OCI-LY7 (cell line): Measurements from ENCODE around the gene GRM4. TPM values are rescaled to one million over a fixed set of nuclear protein-coding genes. Genes with fewer than 3 reads are reported as not detected.

Experiments
- BruUV-seq: library from RNA; stranded (reverse); fragments of 400-500 nt; replicated peaks from 2 replicates; lab custom pipeline; 2021; lab: Mats Ljungman, UMichigan
- CTCF ChIA-PET: fragments of 300-600 bp; sonication (Branson Sonifier 250); formaldehyde crosslinking; loops from one replicate; lab custom pipeline; 2022; ENCODE audit warnings: antibody characterized with exemption; ENCODE audit not compliant: unreplicated experiment; lab: Charles Lee
- POLR2A ChIA-PET: fragments of 300-600 bp; sonication (Branson Sonifier 250); formaldehyde crosslinking; loops from one replicate; lab custom pipeline; 2022; ENCODE audit warnings: antibody characterized with exemption; lab: Charles Lee
- DNase-seq: peaks from one replicate; pipeline ENCODE4 v3.0.0-alpha.2; 2015; ENCODE audit warnings: low spot score
- H2AFZ ChIP-seq: fragments of 200-600 bp; sonication (generic), shearing (Covaris generic); 2 replicates; pipeline ENCODE4 v1.6.1; 2014; ENCODE audit warnings: mild to moderate bottlenecking, antibody characterized with exemption, low read length, moderate library complexity
- H3K27ac ChIP-seq: fragments of 200-600 bp; sonication (generic); 2 replicates; pipeline ENCODE4 v1.5.1; 2014; ENCODE audit warnings: mixed run types, low read depth, mild to moderate bottlenecking, moderate library complexity, low read length, inconsistent platforms; ENCODE audit not compliant: poor library complexity, severe bottlenecking
- H3K36me3 ChIP-seq: fragments of 200-600 bp; sonication (generic); 2 replicates; pipeline ENCODE4 v1.6.1; 2014; ENCODE audit warnings: mild to moderate bottlenecking, antibody characterized with exemption, low read length, moderate library complexity, mixed read lengths; ENCODE audit not compliant: insufficient read depth
- H3K4me1 ChIP-seq: fragments of 200-600 bp; sonication (generic); 2 replicates; pipeline ENCODE4 v1.5.1; 2014; ENCODE audit warnings: mild to moderate bottlenecking, low read length; ENCODE audit not compliant: insufficient read depth, poor library complexity, severe bottlenecking
- H3K4me2 ChIP-seq: fragments of 200-600 bp; sonication (generic); 2 replicates; pipeline ENCODE4 v1.6.1; 2014; ENCODE audit warnings: mild to moderate bottlenecking, low read length
- H3K4me3 ChIP-seq: fragments of 200-600 bp; sonication (generic); 2 replicates; pipeline ENCODE4 v1.5.1; 2014; ENCODE audit warnings: mild to moderate bottlenecking, low read depth, low read length; ENCODE audit not compliant: poor library complexity, severe bottlenecking
- H3K79me2 ChIP-seq: fragments of 200-600 bp; sonication (generic); 2 replicates; pipeline ENCODE4 v1.6.1; 2016; ENCODE audit warnings: low read depth, mild to moderate bottlenecking, low read length, moderate library complexity, mixed read lengths; ENCODE audit not compliant: insufficient read depth
- H3K9me2 ChIP-seq: fragments of 200-600 bp; sonication (generic); 2 replicates; pipeline ENCODE4 v1.6.1; 2016; ENCODE audit warnings: mild to moderate bottlenecking, low read length, mixed read lengths; ENCODE audit not compliant: insufficient read depth
- H3K9me3 ChIP-seq: fragments of 200-600 bp; sonication (generic); 2 replicates; pipeline ENCODE4 v1.6.1; 2014; ENCODE audit warnings: mild to moderate bottlenecking, mixed run types, low read length, mixed read lengths
- H4K20me1 ChIP-seq: fragments of 200-600 bp; sonication (generic); 2 replicates; pipeline ENCODE4 v1.6.1; 2014; ENCODE audit warnings: mild to moderate bottlenecking, antibody characterized with exemption, low read length, moderate library complexity, mixed read lengths; ENCODE audit not compliant: insufficient read depth
- EZH2phosphoT487 ChIP-seq: fragments of 200-600 bp; sonication (generic); IDR thresholded peaks from 2 replicates; pipeline ENCODE4 v1.6.1; 2018; ENCODE audit warnings: low read depth, borderline replicate concordance, mild to moderate bottlenecking, mixed run types, antibody characterized with exemption, low read length, moderate library complexity, mixed read lengths
- intact Hi-C: fragments of 100-400 bp; cut with micrococcal nuclease; formaldehyde crosslinking; loops from one replicate; pipeline ENCODE4 v1.10.0; 2022; ENCODE audit not compliant: unreplicated experiment
- total RNA-seq, 2 experiments: library from RNA; depleted of rRNA in 1 of 2; stranded (reverse); fragments of >200 nt in 1 of 2; shearing (Covaris generic) in 1 of 2; gene quantifications; 2 replicates each; pipeline ENCODE4 v1.2.3, GENCODE V29; 2014 to 2022
- TF ChIP-seq, protein P1 (sequence below): fragments of 200-600 bp; sonication (generic); conservative IDR thresholded peaks from 2 replicates; pipeline ENCODE4 v1.5.1; 2014; ENCODE audit warnings: mild to moderate bottlenecking, antibody characterized with exemption, low read length, moderate library complexity, mixed read lengths

GRM4 gene
- total RNA-seq, 2 experiments from 2014 or later, result 0.73 to 1.3 TPM

DNA sequence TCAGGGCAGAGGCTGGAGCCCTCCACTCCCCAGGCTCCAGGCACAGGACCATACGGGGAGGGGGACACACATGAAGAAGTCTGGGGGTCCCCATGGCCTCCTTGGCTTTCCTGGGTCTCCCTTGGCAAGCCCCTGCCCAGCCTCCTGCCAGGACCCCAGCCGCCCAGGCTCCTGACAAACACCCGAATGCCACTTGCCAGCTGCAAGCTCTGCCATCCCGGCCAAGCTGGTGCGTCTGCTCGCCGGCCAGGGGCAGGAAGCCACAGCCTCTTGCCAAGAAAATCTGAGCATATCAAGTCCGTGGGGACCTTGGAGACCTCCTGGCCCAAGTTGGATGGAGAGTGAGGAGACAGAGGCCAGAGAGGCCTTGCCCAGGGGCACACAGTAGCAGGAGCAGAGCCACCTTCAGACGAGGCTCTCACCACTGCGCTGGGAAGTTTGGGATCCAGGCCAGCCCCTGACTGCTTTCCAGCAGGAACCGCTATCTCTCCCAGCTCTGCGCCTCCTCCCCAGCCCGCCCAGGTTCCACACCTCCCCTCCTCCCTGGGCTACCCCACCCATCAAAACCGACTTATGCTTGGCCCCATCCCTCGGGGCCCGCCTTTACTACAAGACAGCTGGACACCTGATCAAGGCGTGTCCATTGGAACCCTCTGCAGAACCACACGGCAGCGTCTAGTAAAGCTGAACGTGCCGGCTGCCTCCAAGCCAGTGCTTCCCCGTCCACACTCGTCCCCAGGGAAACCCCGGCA, 80.2 kb downstream of the GRM4 start:
- Histone ChIP-seq H3K79me2 (no peaks in the 10 kb centered on the region), H2AFZ (no peak overlapping the region), H3K9me3 (no peaks in the 10 kb centered on the region), H3K4me3 (no peak overlapping the region), H3K9me2 (no peaks in the 10 kb centered on the region), H3K4me2 (no peak overlapping the region), H3K36me3 (no peaks in the 10 kb centered on the region), H3K4me1 (no peaks in the 10 kb centered on the region), H4K20me1 (no peaks in the 10 kb centered on the region; the same call in 1 of the 2 replicates), H3K27ac (no peak overlapping the region)
- CTCF ChIA-PET, result no interaction called here
- no peak for DNase-seq
- no TSS peak for BruUV-seq
- POLR2A ChIA-PET, result no interaction called here
- TF ChIP-seq, protein P1, sequence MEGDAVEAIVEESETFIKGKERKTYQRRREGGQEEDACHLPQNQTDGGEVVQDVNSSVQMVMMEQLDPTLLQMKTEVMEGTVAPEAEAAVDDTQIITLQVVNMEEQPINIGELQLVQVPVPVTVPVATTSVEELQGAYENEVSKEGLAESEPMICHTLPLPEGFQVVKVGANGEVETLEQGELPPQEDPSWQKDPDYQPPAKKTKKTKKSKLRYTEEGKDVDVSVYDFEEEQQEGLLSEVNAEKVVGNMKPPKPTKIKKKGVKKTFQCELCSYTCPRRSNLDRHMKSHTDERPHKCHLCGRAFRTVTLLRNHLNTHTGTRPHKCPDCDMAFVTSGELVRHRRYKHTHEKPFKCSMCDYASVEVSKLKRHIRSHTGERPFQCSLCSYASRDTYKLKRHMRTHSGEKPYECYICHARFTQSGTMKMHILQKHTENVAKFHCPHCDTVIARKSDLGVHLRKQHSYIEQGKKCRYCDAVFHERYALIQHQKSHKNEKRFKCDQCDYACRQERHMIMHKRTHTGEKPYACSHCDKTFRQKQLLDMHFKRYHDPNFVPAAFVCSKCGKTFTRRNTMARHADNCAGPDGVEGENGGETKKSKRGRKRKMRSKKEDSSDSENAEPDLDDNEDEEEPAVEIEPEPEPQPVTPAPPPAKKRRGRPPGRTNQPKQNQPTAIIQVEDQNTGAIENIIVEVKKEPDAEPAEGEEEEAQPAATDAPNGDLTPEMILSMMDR, result no peak
- TF ChIP-seq EZH2phosphoT487, result no peak
- intact Hi-C loops, result no loop called here

DNA sequence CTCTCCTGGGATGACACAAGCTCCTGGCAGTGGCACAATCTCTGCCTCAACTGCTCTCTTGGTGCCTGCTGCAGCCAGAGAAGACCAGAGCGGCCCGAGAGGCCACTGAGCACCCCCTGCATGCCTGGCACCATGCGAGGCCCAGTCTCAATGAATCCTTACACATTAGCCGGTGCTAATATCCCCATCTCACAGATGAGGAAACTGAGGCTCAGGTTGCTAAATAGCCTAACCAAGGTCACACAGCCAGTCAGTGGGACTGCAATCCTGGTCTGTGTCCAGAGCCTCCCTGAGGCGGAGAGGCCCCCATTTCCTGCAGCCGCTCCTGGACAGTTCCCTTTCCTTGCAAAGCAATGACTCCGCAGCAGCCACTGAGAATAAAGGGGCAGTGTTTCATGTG, 81.2 kb downstream of the GRM4 start:
- H3K4me1 ChIP-seq, result no peaks in the 10 kb centered on the region
- no peak overlapping the region for H3K4me2 ChIP-seq
- no peaks in the 10 kb centered on the region for H3K79me2 ChIP-seq
- ChIA-PET POLR2A (no interaction called here), CTCF (no interaction called here)
- no TSS peak for BruUV-seq
- no peak overlapping the region for H3K27ac ChIP-seq
- H2AFZ ChIP-seq, result no peak overlapping the region
- no peak for DNase-seq
- H3K36me3 ChIP-seq, result no peaks in the 10 kb centered on the region
- H3K4me3 ChIP-seq, result no peak overlapping the region
- H3K9me3 ChIP-seq, result no peaks in the 10 kb centered on the region
- TF ChIP-seq, protein P1, result no peak
- H3K9me2 ChIP-seq, result no peaks in the 10 kb centered on the region
- intact Hi-C loops, result no loop called here
- H4K20me1 ChIP-seq, result no peaks in the 10 kb centered on the region; the same call in 1 of the 2 replicates

DNA sequence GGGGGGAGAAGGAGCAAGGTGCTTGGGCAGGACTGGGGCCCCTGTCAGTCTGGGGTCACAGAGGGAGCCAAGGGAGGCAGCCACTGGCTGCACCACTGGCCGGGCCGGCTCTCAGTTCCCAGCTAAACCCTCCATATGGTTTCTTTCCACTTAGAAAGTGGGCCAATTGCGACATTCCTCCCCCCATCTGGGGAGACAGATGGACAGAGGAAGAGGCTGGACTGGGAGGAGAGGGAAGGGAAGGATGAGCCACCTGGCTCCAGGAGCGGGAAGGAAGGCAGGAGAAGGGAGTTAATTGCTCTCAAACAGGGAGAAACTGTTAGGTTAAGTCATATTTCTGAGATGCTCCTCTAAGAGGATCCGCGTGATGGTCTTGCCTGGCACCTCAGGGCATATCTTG, 82.2 kb downstream of the GRM4 start:
- intact Hi-C loops, result no loop called here
- CTCF ChIA-PET, result no interaction called here
- no peaks in the 10 kb centered on the region for H3K79me2 ChIP-seq
- no peaks in the 10 kb centered on the region for H3K36me3 ChIP-seq
- no peaks in the 10 kb centered on the region for H3K4me1 ChIP-seq
- H3K4me3 ChIP-seq, result no peak overlapping the region
- POLR2A ChIA-PET, result no interaction called here
- no peak for TF ChIP-seq EZH2phosphoT487
- TF ChIP-seq, protein P1, result no peak
- no peak overlapping the region for H3K27ac ChIP-seq
- no TSS peak for BruUV-seq
- no peaks in the 10 kb centered on the region for H3K9me2 ChIP-seq
- no peak overlapping the region for H2AFZ ChIP-seq
- no peaks in the 10 kb centered on the region for H3K9me3 ChIP-seq
- no peaks in the 10 kb centered on the region; the same call in 1 of the 2 replicates for H4K20me1 ChIP-seq
- DNase-seq, result no peak
- H3K4me2 ChIP-seq, result no peak overlapping the region
